ENCODE results near the gene EIF4H. TPM values are rescaled to one million over a fixed set of nuclear protein-coding genes. Genes with fewer than 3 reads are reported as not detected.
"Not testable (repeated sequence)": the region's sequence is repeated elsewhere in the genome, so short reads cannot be mapped to it uniquely, and the experiment has no call there.

Gene EIF4H
- polyA plus RNA-seq, 1 donor = 208 TPM

GRCh38 chr7:74223711-74224510 is 49.8 kb downstream of the EIF4H start:
- no peak for DNase-seq (ENCODE audit: low read depth)

GRCh38 chr7:74224511-74224832 is 50.3 kb downstream of the EIF4H start:
- no peak for DNase-seq (ENCODE audit: low read depth)

- DNase-seq (ENCODE audit: low read depth) = not testable (repeated sequence)
Measured at GRCh38 chr7:74224907-74225306, 50.8 kb downstream of the EIF4H start.

DNA sequence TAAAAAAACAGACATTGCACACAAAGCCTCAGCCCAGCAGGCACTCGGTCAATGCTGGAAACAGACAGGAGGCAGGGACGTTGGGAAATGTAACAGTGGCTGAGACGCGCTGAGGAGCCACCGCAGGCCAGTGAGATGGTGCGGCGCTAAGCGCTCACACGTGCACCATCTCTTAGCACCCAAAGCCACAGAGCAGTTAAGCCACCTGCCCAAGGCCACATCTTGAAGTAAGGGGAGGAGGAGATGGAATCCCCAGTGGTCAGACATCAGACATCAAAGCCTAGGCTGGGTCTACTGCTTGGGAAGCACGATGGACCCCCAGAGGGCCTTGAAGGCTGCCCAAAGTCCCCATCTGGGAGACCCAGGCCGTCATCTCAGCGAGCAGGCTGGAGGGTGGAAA is 51.2 kb downstream of the EIF4H start:
- no peak for DNase-seq (ENCODE audit: low read depth)

- no peak for DNase-seq (ENCODE audit: low read depth)
Measured at GRCh38 chr7:74226633-74227032, 52.5 kb downstream of the EIF4H start.

DNA sequence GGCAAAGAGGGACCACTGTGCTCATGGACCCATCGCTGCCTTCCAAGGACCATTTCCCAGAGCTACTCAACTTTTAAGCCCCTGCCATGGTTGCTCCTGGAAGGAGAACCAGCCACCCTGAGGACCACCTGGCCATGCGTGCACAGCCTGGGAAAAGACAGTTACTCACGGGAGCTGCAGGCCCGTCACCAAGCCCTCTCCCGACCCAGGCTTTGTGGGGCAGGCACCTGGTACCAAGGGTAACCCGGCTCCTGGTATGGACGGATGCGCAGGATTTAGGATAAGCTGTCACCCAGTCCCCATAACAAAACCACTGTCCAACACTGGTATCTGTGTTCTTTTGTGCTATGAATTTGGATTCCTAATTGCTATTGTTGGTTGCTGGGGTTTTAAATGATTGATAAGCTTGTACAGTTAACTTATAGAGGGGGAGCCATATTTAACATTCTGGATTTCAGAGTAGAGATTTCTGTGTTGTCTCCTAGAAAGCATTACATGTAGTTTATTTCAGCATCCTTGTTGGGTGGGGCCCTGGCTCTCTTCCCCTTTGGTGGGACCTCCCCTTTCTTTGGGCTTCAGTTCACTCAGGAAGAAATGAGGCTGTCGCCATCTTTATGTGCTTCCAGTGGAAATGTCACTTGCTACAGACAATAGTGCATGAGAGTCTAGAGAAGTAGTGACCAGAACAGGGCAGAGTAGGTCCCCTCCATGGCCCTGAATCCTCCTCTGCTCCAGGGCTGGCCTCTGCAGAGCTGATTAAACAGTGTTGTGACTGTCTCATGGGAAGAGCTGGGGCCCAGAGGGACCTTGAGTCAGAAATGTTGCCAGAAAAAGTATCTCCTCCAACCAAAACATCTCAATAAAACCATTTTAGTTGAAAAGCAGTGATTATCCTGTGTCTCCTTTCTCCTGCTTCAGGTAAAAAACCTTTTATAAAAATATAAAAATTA is 55.1 kb downstream of the EIF4H start:
- no peak for DNase-seq (ENCODE audit: low read depth)

- DNase-seq (ENCODE audit: low read depth) = no peak
Measured at GRCh38 chr7:74230446-74231231, 56.5 kb downstream of the EIF4H start.

- DNase-seq (ENCODE audit: low read depth) = no peak
Measured at GRCh38 chr7:74231232-74231590, 57.1 kb downstream of the EIF4H start.

DNA sequence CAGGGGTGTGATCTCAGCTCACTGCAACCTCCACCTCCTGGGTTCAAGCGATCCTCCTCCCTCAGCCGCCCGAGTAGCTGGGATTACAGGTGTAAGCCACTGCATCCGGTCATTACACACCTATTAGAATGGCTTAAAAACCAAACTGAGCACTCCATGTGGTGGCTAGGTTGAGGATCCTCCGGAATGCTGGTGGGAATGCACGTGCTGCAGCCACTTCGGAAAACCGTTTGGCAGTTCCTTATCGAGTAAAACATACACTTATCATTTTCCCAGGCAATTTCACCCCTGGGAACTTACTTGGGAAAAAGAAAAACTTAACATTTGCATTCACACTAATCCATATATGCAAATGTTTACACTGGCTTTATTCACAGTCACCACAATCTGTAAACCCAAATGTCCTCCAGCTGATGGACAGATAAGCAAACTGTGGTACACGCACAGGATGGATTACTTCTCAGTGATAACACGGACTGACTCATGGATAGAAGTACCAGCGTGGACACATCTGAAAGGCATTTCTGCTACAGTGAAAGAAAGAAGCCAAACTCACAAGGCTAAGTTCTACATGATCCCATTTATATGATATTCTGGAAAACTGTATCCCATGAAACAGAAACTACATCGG is 59.6 kb downstream of the EIF4H start:
- DNase-seq (ENCODE audit: low read depth) = no peak

DNA sequence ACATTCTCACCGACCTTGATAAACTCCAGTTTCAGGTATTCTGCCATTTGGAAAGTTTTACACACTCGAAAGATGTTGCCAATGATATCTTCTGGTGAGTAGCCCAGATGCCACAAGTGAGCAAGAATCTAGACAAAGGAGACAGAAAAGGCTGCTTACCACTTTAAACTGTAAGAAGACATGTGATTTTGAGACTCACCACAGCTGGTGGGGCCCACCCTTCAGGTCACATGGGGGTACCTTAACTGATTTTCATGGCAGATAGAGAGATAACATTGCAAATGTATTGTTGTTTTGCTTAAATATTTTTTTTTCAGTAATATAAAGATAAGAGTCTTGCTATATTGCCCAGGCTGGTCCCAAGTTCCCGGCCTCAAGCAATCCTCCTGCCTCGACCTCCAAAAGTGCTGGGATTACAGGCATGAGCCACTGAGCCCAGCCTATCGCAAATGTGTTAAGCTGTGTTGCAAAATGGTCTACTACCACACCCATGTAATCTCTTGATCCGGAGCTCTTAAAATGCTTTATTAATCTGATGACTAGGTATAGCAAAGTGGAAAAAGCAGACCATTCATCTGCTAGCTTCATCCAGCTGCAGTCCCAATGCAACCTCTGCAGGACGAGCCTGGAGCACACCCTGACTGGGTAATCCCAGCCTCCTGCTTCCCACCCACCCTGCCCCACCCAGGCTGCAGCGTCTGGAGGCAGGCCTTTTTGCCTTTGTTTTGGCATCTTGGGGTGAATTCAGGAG is 61.5 kb downstream of the EIF4H start:
- no peak for DNase-seq (ENCODE audit: low read depth)

GRCh38 chr7:74236284-74236683 is 62.1 kb downstream of the EIF4H start:
- no peak for DNase-seq (ENCODE audit: low read depth)

- DNase-seq (ENCODE audit: low read depth) = no peak
Measured at GRCh38 chr7:74240482-74240881, 66.3 kb downstream of the EIF4H start.

- no peak for DNase-seq (ENCODE audit: low read depth)
Measured at GRCh38 chr7:74242122-74242443, 67.9 kb downstream of the EIF4H start.

GRCh38 chr7:74246497-74246896 is 72.3 kb downstream of the EIF4H start:
- no peak for DNase-seq (ENCODE audit: low read depth)

Other genes with a start within 250 kb of the EIF4H start
- 91.6 TPM for gene ELN, start 146.2 kb upstream of the EIF4H start, polyA plus RNA-seq (ENCODE audit: insufficient read length)
- gene LIMK1, start 90.6 kb upstream of the EIF4H start, polyA plus RNA-seq (ENCODE audit: insufficient read length) = 13.9 TPM
- 4.3 TPM for gene LAT2, start 35.6 kb downstream of the EIF4H start, polyA plus RNA-seq (ENCODE audit: insufficient read length)
- 38.1 TPM for gene RFC2, start 80.0 kb downstream of the EIF4H start, polyA plus RNA-seq (ENCODE audit: insufficient read length)
- gene CLIP2, start 115.1 kb downstream of the EIF4H start, polyA plus RNA-seq (ENCODE audit: insufficient read length) = 18.5 TPM